Adrenal gland (tissue), 12 donors: ENCODE data around the gene POU2F3. TPM values are rescaled to one million over a fixed set of nuclear protein-coding genes. Genes with fewer than 3 reads are reported as not detected.

Experiments used
- DNase-seq, 7 donors: peaks; one replicate each; pipeline ENCODE4 v3.0.0-alpha.2; 2019 to 2020
- H3K27ac ChIP-seq, 5 donors: fragments of 200-600 bp; sonication (generic) in 4 of 5; 1 replicate in 3 of 5; 2 replicates in 2 of 5; pipeline versions ENCODE4 v1.5.1 to v1.8.0; 2016 to 2020; ENCODE audit warnings: mild to moderate bottlenecking in 1 of 5
- H3K27me3 ChIP-seq: fragments of 200-600 bp; 2 replicates; pipeline ENCODE4 v1.8.0; 2021
- H3K36me3 ChIP-seq, 2 donors: fragments of 200-600 bp; replicated peaks in 1 of 2; 1 replicate in 1 of 2; 2 replicates in 1 of 2; pipeline versions ENCODE4 v1.5.1 to v1.8.0; 2018 to 2022
- H3K4me1 ChIP-seq, 2 donors: fragments of 200-600 bp; replicated peaks in 1 of 2; 1 replicate in 1 of 2; 2 replicates in 1 of 2; pipeline versions ENCODE4 v1.5.1 to v1.8.0; 2018 to 2021
- H3K4me3 ChIP-seq, 4 donors: fragments of 200-600 bp; sonication (generic) in 3 of 4; one replicate each; pipeline ENCODE4 v1.5.1; 2016 to 2018
- H3K9me3 ChIP-seq, 3 donors: fragments of 200-600 bp; sonication (generic) in 1 of 3; replicated peaks in 1 of 3; 1 replicate in 2 of 3; 2 replicates in 1 of 3; pipeline versions ENCODE4 v1.5.1 to v1.8.0; 2016 to 2021
- CTCF ChIP-seq, 6 experiments: fragments of 450-650 bp in 4 of 6; fragments of 200-600 bp in 2 of 6; sonication (generic) in 1 of 6; IDR thresholded peaks; 1 replicate in 5 of 6; 2 replicates in 1 of 6; pipeline versions ENCODE4 v1.5.1 to v1.8.0; 2016 to 2021; ENCODE audit warnings: antibody characterized with exemption in 6 of 6, mild to moderate bottlenecking in 2 of 6, moderate library complexity in 1 of 6
- POLR2A ChIP-seq, 2 donors: fragments of 450-650 bp; IDR thresholded peaks; one replicate each; pipeline ENCODE4 v1.6.1; 2017; ENCODE audit warnings: antibody characterized with exemption in 2 of 2, mild to moderate bottlenecking in 2 of 2, moderate library complexity in 1 of 2
- WGBS, 4 donors: extraction: QIAGEN DNeasy Blood & Tissue Kit in 2 of 4; methylation state at CpG; one replicate each; pipeline versions ENCODE4 v1.1.5 to v1.1.7; 2013 to 2017; 5-methylcytosine and 5-hydroxymethylcytosine counted together
- intact Hi-C, 2 donors: fragments of 100-400 bp; cut with DNase I; formaldehyde crosslinking; loops; one replicate each; pipeline versions ENCODE4 v1.14.1 to v1.15.0; 2022 to 2023
- polyA plus RNA-seq, 3 donors: library from polyadenylated mRNA; stranded (reverse); fragments of 200-250 nt in 2 of 3; fragments of 350-450 nt in 1 of 3; fragmentation: Illumina TruSeq in 1 of 3; extraction: RNeasy Lipid Tissue Mini Kit (QIAGEN cat#74804) in 1 of 3; gene quantifications; one replicate each; pipeline ENCODE4 v1.2.3, GENCODE V29; 2013 to 2014
- total RNA-seq, 9 donors: library from RNA; depleted of rRNA in 4 of 9; stranded (reverse); fragments of >200 nt in 4 of 9; fragments of 120-200 nt in 1 of 9; fragmentation: NEBNext Ultra II Directional in 1 of 9; extraction: Animal tissue kit (Norgen Biotek cat#: 25700) in 1 of 9; gene quantifications; one replicate each; pipeline versions ENCODE4 v1.1.0 to v1.2.4, GENCODE V29; 2013 to 2023
- donor health status: healthy with polysubstance abuse.
- donor health status: Bipolar disorder and iron deficiency.
- donor health status: DM: yes; HTN: yes; CAD: no.
- donor health status: DM: no; HTN: no; CAD: no.
- donor health status: DM: no; HTN: no; CAD: no.
- donor health status: DM: yes; HTN: yes; CAD: no.

POU2F3 gene
- total and polyA plus RNA-seq, 12 donors: 0.07 to 1.4 (median 0.17) TPM; not detected in 3

DNA sequence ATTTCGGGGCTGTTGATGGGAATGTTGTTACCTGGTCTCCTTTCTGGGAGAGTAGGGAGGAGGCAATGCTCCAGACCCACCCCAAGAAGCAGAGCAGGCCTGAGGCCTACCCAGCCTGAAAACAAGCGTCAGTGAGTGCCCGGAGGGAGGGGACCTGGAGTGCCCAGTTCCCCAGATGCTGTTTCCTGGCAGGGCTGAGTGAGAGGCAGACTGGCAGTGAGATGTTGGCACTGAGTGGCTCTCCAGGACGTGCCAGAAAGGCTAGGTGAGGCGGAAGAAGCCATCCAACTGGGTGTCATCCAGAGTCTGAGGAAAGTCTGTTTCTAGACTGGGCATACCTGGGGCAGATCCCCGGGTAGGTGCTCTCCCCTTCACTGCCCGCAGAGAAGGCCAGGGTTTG lies 1.3 kb downstream of the POU2F3 start:
- DNase-seq: no peak
- H3K27me3 ChIP-seq: peaks cover 34% of the 10 kb centered on the region
- intact Hi-C loops: loop anchor here in 1 of 2 donors (5.0 kb wide), 1 partner anchor 51 kb away; no protein-coding TSS in a partner anchor

DNA sequence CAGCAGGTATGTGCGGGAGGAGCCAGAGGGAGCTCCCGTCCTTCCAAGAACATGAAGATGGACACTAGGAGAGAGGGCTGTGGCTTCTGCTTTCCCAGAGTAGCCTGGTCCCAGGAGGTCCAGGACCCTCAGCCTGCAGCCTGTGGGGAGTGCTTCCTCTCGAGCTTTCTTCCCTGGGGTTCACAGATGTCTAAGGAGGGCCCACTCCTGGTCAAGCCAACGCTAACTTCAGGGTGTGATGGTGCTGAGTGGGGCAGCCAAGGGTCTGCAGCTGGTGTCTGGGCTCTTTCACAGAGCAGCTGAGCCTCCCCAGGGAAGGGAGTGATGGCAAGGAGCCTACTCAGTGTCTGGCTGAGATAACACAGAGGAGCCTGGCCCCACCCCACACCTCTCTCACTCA lies 3.3 kb downstream of the POU2F3 start:
- Histone ChIP-seq H3K27me3 (peaks cover 34% of the 10 kb centered on the region), H3K9me3 (no peaks in the 10 kb centered on the region), H3K4me3 (no peak overlapping the region), H3K27ac (no peak overlapping the region), H3K36me3 (no peaks in the 10 kb centered on the region), H3K4me1 (peaks cover 0 to 4% of the 10 kb centered on the region in 2 donors)
- WGBS, 4 donors: 63 to 83% (median 76%) methylated on average over 1 to 4 of the region's 4 CpGs
- no peak for DNase-seq
- TF ChIP-seq POLR2A (IDR thresholded peaks at IDR 0.05) (no peak), CTCF (IDR thresholded peaks at IDR 0.05) (no peak)
- intact Hi-C loops: loop anchor here in 1 of 2 donors (5.0 kb wide), 1 partner anchor 49 kb away; no protein-coding TSS in a partner anchor

More for the DNA sequence above, 1.3 kb downstream of the POU2F3 start:
- 90 to 94% (median 93%) methylated on average over 7 of the region's 7 CpGs for WGBS, 4 donors
- Histone ChIP-seq H3K4me3 (no peak overlapping the region), H3K9me3 (no peaks in the 10 kb centered on the region), H3K27ac (no peak overlapping the region), H3K4me1 (peaks cover 0 to 4% of the 10 kb centered on the region in 2 donors), H3K36me3 (no peaks in the 10 kb centered on the region)
- TF ChIP-seq POLR2A (IDR thresholded peaks at IDR 0.05): no peak
- TF ChIP-seq CTCF (IDR thresholded peaks at IDR 0.05): no peak

DNA sequence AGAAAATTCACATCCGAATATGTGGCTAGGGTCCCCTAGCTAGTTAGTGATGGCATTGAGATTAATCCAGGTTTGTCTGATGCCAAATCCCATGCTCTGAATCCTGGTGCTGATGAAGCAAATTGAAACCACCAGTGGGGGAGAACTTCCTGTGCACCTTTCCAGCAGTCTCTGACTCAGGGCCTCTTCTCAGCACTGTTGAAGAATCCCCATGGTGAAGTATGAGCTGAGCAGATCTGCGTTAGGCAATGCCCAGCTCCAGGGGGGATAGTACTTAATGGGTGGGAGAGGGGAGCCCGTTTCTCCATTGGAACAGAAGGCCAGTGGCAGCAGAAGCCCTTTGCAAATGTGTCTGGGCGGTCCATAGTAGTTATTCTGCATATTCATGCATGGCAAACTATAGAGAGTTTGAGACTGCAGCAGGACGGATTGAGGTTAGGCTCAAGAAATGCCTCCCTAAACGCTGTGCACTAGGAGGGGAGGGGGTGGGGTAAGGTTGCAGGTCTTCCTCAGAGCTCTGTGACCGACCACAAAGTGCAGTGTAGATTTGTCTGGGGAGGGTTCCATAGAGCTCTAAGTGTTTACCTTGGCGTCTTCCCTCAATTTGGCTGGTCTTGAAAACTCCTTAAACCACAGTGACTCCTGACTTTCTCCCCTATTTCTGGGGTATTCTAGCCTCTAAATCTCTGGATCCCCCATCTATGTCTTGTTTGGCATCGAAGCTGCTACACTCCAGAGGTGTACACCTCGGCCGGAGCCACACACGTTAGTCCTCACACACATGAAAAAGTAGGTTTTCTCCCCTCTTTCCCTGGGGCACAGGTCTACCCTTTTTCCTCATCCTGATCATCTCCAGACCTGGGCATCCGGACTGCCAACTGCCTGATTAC lies 4.8 kb downstream of the POU2F3 start:
- Histone ChIP-seq H3K27me3 (peaks cover 27% of the 10 kb centered on the region), H3K27ac (no peak overlapping the region), H3K4me3 (no peak overlapping the region), H3K36me3 (no peaks in the 10 kb centered on the region), H3K4me1 (peaks cover 0 to 4% of the 10 kb centered on the region in 2 donors), H3K9me3 (no peaks in the 10 kb centered on the region)
- intact Hi-C loops: loop anchor here in 1 of 2 donors (5.0 kb wide), 1 partner anchor 48 kb away; no protein-coding TSS in a partner anchor
- WGBS, 4 donors: 64 to 73% (median 71%) methylated on average over 12 to 13 of the region's 13 CpGs
- no peak for DNase-seq
- no peak for TF ChIP-seq POLR2A (IDR thresholded peaks at IDR 0.05)
- no peak for TF ChIP-seq CTCF (IDR thresholded peaks at IDR 0.05)

- intact Hi-C loops: no loop called here
- Histone ChIP-seq H3K27me3 (peaks cover 23% of the 10 kb centered on the region), H3K36me3 (no peaks in the 10 kb centered on the region), H3K4me3 (no peak overlapping the region), H3K9me3 (no peaks in the 10 kb centered on the region), H3K27ac (no peak overlapping the region), H3K4me1 (no peaks in the 10 kb centered on the region)
- TF ChIP-seq POLR2A (IDR thresholded peaks at IDR 0.05): no peak
- TF ChIP-seq CTCF (IDR thresholded peaks at IDR 0.05): no peak
- WGBS, 4 donors: 90 to 100% (median 93%) methylated on average over 1 of the region's 1 CpG
- no peak for DNase-seq
Observed at GRCh38 chr11:120245434-120245833, 5.5 kb downstream of the POU2F3 start.
